Bronchial epithelial cell (primary cell): ENCODE measurements around the gene NR2C2AP. TPM values are rescaled to one million over a fixed set of nuclear protein-coding genes. Genes with fewer than 3 reads are reported as not detected.

Experiments
- DNase-seq: peaks from one replicate; pipeline ENCODE4 v3.0.0-alpha.2; 2010; ENCODE audit warnings: low read depth
- FAIRE-seq: peaks from 2 replicates; lab custom pipeline; 2011; peaks lifted over from hg19 to GRCh38; lab: Jason Lieb, UNC
- H3K27me3 ChIP-seq: 2 replicates; pipeline ENCODE4 v1.5.1; 2011; ENCODE audit warnings: low read length; ENCODE audit not compliant: control insufficient read depth, insufficient read depth
- H3K36me3 ChIP-seq: 2 replicates; pipeline ENCODE4 v1.5.1; 2011; ENCODE audit warnings: low read length; ENCODE audit not compliant: control insufficient read depth, insufficient read depth
- H3K4me3 ChIP-seq: 2 replicates; pipeline ENCODE4 v1.5.1; 2011; ENCODE audit warnings: mild to moderate bottlenecking, low read depth, low read length, control low read depth
- total RNA-seq: library from RNA; depleted of rRNA; stranded (reverse); fragments of >200 nt; gene quantifications from 2 replicates; pipeline ENCODE4 v1.2.1, GENCODE V29; 2014
- TF ChIP-seq, protein P1 (sequence below): IDR thresholded peaks from 2 replicates; pipeline ENCODE4 v1.5.1; 2011; ENCODE audit warnings: mild to moderate bottlenecking, moderate library complexity, low read length, control low read depth, inconsistent platforms; ENCODE audit not compliant: insufficient read depth, severe bottlenecking

NR2C2AP gene
- 19.8 and 49.0 TPM in 2 replicates for total RNA-seq

DNA sequence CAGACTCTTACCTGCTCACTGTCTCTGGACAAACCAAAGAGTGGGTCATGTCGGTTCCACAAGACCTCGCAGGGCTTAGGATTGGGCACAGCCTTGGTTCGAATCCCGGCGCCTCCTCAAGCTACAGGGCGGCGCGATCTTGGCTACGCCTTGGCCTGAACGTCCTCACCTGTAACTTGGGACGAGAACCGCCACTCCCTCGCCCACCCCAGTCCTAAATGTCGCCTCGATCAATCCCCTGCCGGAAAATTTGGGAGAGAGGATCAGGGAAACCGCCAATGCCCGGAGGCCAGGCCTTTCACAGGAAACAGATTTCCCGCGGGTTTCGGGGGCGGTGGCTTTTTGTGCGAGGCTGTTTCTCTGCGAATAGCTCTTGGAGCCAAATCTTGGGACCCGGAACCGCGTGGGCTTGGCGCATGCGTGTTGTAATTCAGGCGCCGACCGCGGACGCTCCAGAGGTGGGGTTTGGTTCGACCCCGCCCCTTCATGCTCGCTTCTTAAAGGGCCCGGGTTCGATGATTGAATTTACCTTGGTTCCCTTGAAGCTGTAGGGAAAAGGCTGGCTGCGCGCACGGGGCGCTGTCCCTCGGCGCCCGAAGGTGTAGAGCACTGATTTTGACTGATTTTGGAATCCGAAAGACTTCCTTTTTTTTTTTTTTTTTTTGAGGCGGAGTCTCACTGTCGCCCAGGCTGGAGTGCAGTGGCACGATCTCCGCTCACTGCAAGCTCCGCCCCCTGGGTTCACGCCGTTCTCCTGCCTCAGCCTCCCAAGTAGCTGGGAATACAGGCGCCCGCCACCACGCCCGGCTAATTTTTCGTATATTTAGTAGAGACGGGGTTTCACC lies at the start of gene NR2C2AP:
NR2C2AP (minus strand) TSS at position 403 of the 845 bp plus-strand sequence; CDS start at position 49, 354 bp downstream.
- TF ChIP-seq, protein P1, sequence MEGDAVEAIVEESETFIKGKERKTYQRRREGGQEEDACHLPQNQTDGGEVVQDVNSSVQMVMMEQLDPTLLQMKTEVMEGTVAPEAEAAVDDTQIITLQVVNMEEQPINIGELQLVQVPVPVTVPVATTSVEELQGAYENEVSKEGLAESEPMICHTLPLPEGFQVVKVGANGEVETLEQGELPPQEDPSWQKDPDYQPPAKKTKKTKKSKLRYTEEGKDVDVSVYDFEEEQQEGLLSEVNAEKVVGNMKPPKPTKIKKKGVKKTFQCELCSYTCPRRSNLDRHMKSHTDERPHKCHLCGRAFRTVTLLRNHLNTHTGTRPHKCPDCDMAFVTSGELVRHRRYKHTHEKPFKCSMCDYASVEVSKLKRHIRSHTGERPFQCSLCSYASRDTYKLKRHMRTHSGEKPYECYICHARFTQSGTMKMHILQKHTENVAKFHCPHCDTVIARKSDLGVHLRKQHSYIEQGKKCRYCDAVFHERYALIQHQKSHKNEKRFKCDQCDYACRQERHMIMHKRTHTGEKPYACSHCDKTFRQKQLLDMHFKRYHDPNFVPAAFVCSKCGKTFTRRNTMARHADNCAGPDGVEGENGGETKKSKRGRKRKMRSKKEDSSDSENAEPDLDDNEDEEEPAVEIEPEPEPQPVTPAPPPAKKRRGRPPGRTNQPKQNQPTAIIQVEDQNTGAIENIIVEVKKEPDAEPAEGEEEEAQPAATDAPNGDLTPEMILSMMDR: no peak
- Histone ChIP-seq H3K4me3 (peak within 1 kb of the TSS; percentile 49), H3K27me3 (no peaks in the 10 kb centered on the region), H3K36me3 (peaks cover 10% of the 10 kb centered on the region)
- DNase-seq: peak; percentile 85
- no peak for FAIRE-seq

GRCh38 chr19:19250196-19250801 lies 47.1 kb upstream of the NR2C2AP start:
- FAIRE-seq (no peak), DNase-seq (no peak)
- peaks cover 3% of the 10 kb centered on the region for H3K27me3 ChIP-seq
- no peaks in the 10 kb centered on the region for H3K36me3 ChIP-seq
- TF ChIP-seq, protein P1: no peak
- no peak overlapping the region for H3K4me3 ChIP-seq

DNA sequence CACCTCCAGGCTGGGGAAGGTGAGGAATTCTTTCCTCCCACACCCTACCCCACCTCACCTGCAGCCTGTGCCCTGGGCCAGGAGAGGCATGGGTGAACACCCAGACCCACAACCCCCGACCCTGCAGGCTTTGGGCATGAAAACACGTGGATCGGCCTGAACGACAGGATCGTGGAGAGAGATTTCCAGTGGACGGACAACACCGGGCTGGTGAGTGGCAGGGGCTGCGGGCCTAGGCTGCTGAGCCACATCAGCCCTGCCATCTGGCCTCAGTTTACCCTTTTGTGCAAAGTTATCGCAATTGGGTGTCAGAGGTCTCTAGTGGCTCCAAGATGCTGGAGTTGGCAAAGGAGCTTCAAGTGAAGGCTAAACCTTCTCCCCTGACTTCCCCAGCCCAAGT lies 37.3 kb upstream of the NR2C2AP start:
- no peaks in the 10 kb centered on the region for H3K36me3 ChIP-seq
- TF ChIP-seq, protein P1: no peak
- no peak for FAIRE-seq

DNA sequence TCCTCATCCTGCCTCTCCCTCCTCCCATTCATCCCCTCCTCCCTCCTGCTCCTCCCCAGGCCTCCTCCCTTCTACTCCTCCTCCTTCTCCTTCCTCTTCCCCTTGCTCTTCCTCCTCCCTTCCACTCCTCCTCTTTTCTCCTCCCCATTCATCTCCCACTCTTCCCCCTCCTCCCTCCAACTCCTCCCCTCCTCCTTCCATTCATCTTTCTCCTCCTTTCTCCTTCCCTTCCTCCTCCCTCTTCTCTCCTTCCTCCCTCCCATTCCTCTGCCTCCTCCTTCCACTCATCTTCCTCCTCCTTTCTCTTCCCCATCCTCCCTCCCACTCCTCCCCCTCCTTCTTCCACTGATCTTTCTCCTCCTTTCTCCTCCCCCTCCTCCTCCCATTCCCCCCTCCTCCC lies 36.5 kb upstream of the NR2C2AP start:
- DNase-seq: no peak
- Histone ChIP-seq H3K27me3 (no peaks in the 10 kb centered on the region), H3K4me3 (no peak overlapping the region), H3K36me3 (no peaks in the 10 kb centered on the region)
- TF ChIP-seq, protein P1: no peak
- no peak for FAIRE-seq

More for the DNA sequence above, 37.3 kb upstream of the NR2C2AP start:
- DNase-seq: no peak
- Histone ChIP-seq H3K4me3 (no peak overlapping the region), H3K27me3 (no peaks in the 10 kb centered on the region)

DNA sequence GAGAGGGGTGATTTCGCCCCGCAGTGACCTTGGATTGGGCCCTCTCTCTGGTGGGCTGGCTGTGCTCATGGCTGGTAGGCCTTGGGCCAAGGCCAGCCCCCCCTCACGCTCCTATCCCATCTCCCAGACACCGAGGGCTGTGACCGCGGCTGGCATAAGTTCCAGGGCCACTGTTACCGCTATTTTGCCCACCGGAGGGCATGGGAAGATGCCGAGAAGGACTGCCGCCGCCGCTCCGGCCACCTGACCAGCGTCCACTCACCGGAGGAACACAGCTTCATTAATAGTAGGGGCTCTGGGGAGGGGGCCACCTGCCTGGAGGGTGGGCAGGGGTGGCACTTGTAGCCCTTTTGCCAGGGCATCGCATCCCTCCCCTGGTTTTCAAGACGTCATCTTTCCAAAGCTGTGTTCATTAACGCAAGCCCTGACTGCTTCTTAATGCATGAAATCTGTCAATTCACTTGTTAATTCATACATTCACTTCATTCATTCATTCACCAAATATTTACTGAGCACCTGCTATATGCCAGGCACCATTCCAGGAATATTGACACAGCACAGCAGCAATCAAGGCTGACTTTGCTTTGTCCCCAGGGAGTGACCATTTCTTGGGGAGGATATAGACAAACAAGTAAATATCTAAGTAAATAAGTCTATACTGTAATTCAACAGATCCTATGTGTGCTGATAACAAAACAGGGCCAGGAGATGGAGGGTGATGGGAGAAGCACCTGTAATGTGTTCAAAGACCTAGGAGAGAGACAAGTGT lies 35.1 kb upstream of the NR2C2AP start:
- Histone ChIP-seq H3K27me3 (no peaks in the 10 kb centered on the region), H3K4me3 (no peak overlapping the region), H3K36me3 (no peaks in the 10 kb centered on the region)
- DNase-seq (no peak), FAIRE-seq (no peak)
- TF ChIP-seq, protein P1: no peak
